ENCODE results near the gene CLIC4.

Gene CLIC4

DNA sequence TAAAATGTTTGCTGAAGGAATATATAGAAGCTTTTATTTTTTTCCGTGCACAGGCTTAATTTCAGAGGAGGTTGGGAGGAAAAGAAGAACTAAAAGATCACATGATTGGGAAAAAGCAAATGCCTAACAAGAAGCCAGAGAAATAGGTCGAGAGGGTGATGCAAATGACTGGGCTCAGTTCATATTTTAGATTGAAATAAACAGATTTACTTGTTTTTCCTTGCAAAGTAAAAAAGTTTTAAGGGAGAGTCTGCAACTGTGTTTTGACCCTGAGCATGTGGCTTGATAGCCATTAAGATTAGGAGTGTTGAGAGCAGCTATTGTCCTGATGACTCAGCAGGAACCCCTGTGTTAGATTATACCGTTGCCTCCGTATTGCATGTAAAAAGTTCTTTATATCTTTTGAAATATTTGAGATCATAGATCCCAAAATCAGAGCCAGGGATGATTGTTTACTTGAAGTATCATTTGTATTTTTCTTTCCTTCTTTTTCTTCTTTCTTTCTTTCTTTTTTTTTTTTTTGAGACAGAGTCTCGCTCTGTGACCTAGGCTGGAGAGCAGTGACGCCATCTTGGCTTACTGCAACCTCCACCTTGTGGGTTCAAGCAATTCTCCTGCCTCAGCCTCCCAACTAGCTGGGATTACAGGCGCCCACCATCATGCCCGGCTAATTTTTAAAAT lies 20.2 kb downstream of the CLIC4 start:
- no peak for DNase-seq (ENCODE audit: extremely low read depth, low read depth)
- no peak for TF ChIP-seq CTCF (IDR thresholded peaks at IDR 0.05; ENCODE audit: low read depth, low read length)

GRCh38 chr1:24767351-24767750 lies 22.1 kb downstream of the CLIC4 start:
- DNase-seq (ENCODE audit: extremely low read depth, low read depth) = no peak
- no peak for TF ChIP-seq CTCF (IDR thresholded peaks at IDR 0.05; ENCODE audit: low read depth, low read length)

DNA sequence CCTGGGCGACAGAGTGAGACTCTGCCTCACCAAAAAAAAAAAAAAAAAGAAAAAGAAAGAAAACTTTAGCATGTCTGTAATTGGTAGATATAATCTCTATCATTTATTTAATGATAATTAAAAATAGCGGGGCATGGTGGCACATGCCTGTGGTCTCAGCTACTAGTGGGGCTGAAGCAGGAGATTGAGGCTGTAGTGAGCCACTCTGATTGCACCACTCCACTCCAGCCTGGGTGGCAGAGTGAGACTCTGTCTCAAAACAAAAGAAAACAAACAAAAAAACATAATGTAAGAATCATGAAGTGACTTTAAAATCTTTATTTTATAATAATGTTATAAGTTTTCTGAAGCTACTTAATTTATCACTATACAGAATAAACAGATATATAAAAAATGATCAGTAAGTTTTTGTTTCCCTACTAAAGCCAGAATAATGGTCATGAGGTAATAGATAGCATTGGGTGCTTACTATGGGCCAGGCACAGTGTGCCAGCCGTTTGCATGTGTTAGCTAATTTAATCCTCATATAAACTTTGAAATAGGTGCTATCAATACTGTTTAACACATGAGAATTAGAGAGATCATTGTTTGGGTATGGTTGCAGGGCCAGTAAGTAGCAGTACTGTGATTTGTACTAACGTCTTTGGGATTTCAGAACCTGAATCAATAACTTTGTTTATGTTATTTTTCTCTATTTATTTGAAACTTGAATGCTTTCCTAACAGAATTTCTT lies 23.8 kb downstream of the CLIC4 start:
- TF ChIP-seq CTCF (IDR thresholded peaks at IDR 0.05; ENCODE audit: low read depth, low read length) = no peak
- DNase-seq (ENCODE audit: extremely low read depth, low read depth) = no peak

GRCh38 chr1:24769656-24770651 lies 24.7 kb downstream of the CLIC4 start:
- DNase-seq (ENCODE audit: extremely low read depth, low read depth) = peak; percentile 84
- TF ChIP-seq CTCF (IDR thresholded peaks at IDR 0.05; ENCODE audit: low read depth, low read length) = no peak

DNA sequence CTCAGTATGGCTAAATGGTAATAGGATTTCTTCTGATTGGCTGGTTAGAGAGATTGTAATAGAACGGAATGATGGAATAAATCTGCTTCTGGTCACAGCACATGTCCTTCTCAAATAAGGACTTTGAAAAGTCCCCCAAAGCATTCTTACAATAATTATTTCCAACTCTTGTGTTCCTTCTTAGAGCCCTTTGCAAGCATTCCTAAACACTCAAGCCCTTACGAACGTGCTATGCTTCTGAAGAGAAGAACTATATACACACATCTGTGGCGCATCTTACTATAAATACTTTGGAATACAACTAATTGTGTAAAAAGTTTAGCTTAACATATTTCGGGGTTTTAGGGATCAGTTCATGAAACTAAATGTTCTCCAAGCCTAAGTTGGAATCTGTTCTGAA lies 25.6 kb downstream of the CLIC4 start:
- no peak for TF ChIP-seq CTCF (IDR thresholded peaks at IDR 0.05; ENCODE audit: low read depth, low read length)
- DNase-seq (ENCODE audit: extremely low read depth, low read depth) = no peak

DNA sequence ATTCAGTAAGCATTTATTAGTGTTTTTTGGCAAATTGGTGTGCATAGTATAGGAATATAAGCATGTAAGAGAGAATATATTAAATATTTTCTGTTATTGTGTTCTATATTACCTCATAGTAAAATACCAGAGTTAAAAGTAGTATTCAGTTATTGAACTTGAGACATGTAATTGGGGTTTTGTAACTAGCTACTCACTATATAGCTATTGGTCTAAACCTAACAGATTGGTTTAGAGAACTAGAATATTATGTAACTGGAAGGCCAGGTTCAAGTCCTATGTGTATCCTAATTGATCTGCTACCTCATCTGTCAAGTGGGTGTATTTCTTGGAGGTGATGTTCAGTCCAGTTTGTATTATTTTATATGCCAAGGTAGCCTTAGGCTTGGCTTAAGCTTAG lies 26.3 kb downstream of the CLIC4 start:
- no peak for DNase-seq (ENCODE audit: extremely low read depth, low read depth)
- TF ChIP-seq CTCF (IDR thresholded peaks at IDR 0.05; ENCODE audit: low read depth, low read length) = no peak

All from AG09319 (cell line).